SU-DHL-6 (cell line): ENCODE results near the gene SLC47A2.

Source experiments
- H2AFZ ChIP-seq: fragments of 200-600 bp; sonication (generic); 2 replicates; pipeline ENCODE4 v1.6.1; 2014; ENCODE audit warnings: low read depth, mild to moderate bottlenecking, moderate library complexity, mixed read lengths, antibody characterized with exemption, low read length; ENCODE audit not compliant: severe bottlenecking
- H3F3A ChIP-seq: fragments of 200-600 bp; shearing (Covaris generic); 2 replicates; pipeline ENCODE4 v1.6.0; 2016; ENCODE audit warnings: antibody characterized with exemption, mild to moderate bottlenecking; ENCODE audit not compliant: insufficient read depth
- H3K27ac ChIP-seq: fragments of 200-600 bp; sonication (generic); 2 replicates; pipeline ENCODE4 v1.5.1; 2016; ENCODE audit warnings: low read depth, mild to moderate bottlenecking, low read length, moderate library complexity, mixed read lengths
- H3K27me3 ChIP-seq: fragments of 200-600 bp; sonication (generic), shearing (Covaris generic); 2 replicates; pipeline ENCODE4 v1.6.0; 2014; ENCODE audit warnings: mild to moderate bottlenecking, low read length
- H3K36me3 ChIP-seq: fragments of 200-600 bp; sonication (generic); 2 replicates; pipeline ENCODE4 v1.6.1; 2014; ENCODE audit warnings: mild to moderate bottlenecking, low read length, mixed read lengths
- H3K4me2 ChIP-seq: fragments of 300-600, 200-600 bp; shearing (Covaris generic), sonication (generic); 2 replicates; pipeline ENCODE4 v1.6.0; 2014; ENCODE audit warnings: low read length, low read depth, mild to moderate bottlenecking; ENCODE audit not compliant: poor library complexity, severe bottlenecking
- H3K4me3 ChIP-seq: fragments of 200-600 bp; sonication (generic); 2 replicates; pipeline ENCODE4 v1.5.1; 2014; ENCODE audit warnings: antibody characterized with exemption, low read length, mild to moderate bottlenecking, mixed read lengths; ENCODE audit not compliant: insufficient read depth, poor library complexity, severe bottlenecking
- H3K79me2 ChIP-seq: fragments of 200-600 bp; sonication (generic); 2 replicates; pipeline ENCODE4 v1.6.1; 2014; ENCODE audit warnings: mild to moderate bottlenecking, low read length, moderate library complexity; ENCODE audit not compliant: insufficient read depth
- H3K9ac ChIP-seq: fragments of 200-600 bp; sonication (generic); 2 replicates; pipeline ENCODE4 v1.7.0; 2014; ENCODE audit warnings: mild to moderate bottlenecking, low read length
- H3K9me2 ChIP-seq: fragments of 200-600 bp; sonication (generic); replicated peaks from 2 replicates; pipeline ENCODE4 v1.6.1; 2014; ENCODE audit warnings: low read length; ENCODE audit not compliant: insufficient read depth
- H3K9me3 ChIP-seq: fragments of 200-600 bp; sonication (generic); 2 replicates; pipeline ENCODE4 v1.6.1; 2014; ENCODE audit warnings: low read length, mixed read lengths; ENCODE audit not compliant: insufficient read depth
- H4K20me1 ChIP-seq: fragments of 200-600 bp; sonication (generic); 2 replicates; pipeline ENCODE4 v1.6.1; 2014; ENCODE audit warnings: low read depth, mild to moderate bottlenecking, antibody characterized with exemption, low read length, moderate library complexity, mixed read lengths
- EZH2phosphoT487 ChIP-seq: fragments of 200-600 bp; sonication (generic), shearing (Covaris generic); conservative IDR thresholded peaks from 2 replicates; pipeline ENCODE4 v1.6.1; 2018; ENCODE audit warnings: mild to moderate bottlenecking, antibody characterized with exemption, low read length, moderate library complexity, mixed read lengths
- TF ChIP-seq, protein P1 (sequence below): fragments of 200-600 bp; sonication (generic); IDR thresholded peaks from one replicate; pipeline ENCODE4 v1.5.1; 2017; ENCODE audit warnings: antibody characterized with exemption, mild to moderate bottlenecking, low read length, moderate library complexity; ENCODE audit not compliant: insufficient read depth, poor library complexity, severe bottlenecking

SLC47A2 gene

DNA sequence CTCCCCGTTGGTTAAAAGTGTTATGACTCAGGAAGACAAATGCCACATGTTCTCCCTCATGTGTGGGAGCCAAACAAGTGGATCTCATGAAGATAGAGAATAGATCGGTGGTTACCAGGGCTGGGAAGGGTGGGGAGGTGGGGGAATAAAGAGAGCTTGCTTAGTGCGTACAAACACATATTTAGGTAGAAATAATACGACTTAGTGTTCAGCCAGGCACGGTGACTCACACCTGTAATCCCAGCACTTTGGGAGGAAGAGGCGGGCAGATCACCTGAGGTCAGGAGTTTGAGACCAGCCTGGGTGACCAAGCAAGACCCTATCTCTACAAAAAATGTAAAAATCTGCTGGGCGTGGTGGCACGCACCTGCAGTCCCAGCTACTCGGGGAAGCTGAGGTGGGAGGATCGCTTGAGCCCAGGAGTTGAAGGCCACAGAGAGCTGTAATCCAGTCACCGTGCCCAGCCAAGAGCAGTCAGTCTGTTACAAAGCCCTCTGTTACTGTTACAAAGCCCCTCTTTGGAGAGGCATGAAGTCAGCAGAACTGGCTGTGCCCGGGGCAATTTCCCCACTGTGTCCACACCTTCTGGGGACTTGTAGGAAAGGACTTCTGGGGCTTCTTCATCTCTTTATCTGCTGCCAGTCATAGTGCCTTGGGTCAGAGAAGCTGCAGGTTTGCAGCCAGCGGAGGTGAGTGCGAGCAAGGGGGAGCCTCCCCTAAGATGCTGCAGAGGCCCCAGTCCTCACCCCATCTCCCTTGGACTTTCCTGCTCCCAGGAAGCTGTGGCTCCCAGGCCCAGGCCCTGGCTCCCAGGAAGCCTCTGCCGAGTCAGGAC lies 36.0 kb upstream of the SLC47A2 start:
- H2AFZ ChIP-seq = no peak overlapping the region
- no peaks in the 10 kb centered on the region for H4K20me1 ChIP-seq
- H3K79me2 ChIP-seq = no peaks in the 10 kb centered on the region
- TF ChIP-seq, protein P1, sequence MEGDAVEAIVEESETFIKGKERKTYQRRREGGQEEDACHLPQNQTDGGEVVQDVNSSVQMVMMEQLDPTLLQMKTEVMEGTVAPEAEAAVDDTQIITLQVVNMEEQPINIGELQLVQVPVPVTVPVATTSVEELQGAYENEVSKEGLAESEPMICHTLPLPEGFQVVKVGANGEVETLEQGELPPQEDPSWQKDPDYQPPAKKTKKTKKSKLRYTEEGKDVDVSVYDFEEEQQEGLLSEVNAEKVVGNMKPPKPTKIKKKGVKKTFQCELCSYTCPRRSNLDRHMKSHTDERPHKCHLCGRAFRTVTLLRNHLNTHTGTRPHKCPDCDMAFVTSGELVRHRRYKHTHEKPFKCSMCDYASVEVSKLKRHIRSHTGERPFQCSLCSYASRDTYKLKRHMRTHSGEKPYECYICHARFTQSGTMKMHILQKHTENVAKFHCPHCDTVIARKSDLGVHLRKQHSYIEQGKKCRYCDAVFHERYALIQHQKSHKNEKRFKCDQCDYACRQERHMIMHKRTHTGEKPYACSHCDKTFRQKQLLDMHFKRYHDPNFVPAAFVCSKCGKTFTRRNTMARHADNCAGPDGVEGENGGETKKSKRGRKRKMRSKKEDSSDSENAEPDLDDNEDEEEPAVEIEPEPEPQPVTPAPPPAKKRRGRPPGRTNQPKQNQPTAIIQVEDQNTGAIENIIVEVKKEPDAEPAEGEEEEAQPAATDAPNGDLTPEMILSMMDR = no peak
- TF ChIP-seq EZH2phosphoT487 = no peak
- no peaks in the 10 kb centered on the region for H3K9me3 ChIP-seq
- H3K36me3 ChIP-seq = no peaks in the 10 kb centered on the region
- no peak overlapping the region for H3K4me2 ChIP-seq
- H3K9me2 ChIP-seq = no peaks in the 10 kb centered on the region
- no peak overlapping the region for H3K4me3 ChIP-seq
- no peaks in the 10 kb centered on the region for H3F3A ChIP-seq
- no peak overlapping the region for H3K27ac ChIP-seq
- H3K9ac ChIP-seq = no peak overlapping the region
- H3K27me3 ChIP-seq = no peaks in the 10 kb centered on the region

DNA sequence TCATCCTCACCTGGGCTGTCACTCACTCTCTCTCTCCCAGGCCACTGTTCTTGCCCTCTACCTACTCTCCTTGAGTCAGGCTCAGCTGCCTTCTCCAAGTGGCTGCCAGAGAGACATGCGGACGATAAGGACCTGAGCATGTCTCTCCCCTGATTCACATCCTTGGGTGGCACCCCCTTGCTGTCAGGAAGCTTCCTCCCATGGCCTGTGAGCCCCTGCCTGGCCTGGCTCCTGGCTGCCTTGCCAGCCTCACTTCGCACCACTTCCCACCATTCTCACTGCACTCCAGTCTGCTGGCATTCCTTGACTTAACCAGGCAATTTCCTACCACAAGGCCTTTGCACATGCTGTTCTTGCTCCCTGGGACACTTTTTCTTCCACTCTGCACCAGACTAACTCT lies 34.5 kb upstream of the SLC47A2 start:
- Histone ChIP-seq H3K27ac (no peak overlapping the region), H3K9ac (no peak overlapping the region), H4K20me1 (no peaks in the 10 kb centered on the region), H2AFZ (no peak overlapping the region), H3F3A (no peaks in the 10 kb centered on the region), H3K9me3 (no peaks in the 10 kb centered on the region), H3K4me2 (no peak overlapping the region), H3K27me3 (no peaks in the 10 kb centered on the region), H3K4me3 (no peak overlapping the region), H3K79me2 (no peaks in the 10 kb centered on the region), H3K36me3 (no peaks in the 10 kb centered on the region), H3K9me2 (no peaks in the 10 kb centered on the region)
- TF ChIP-seq, protein P1 = no peak
- no peak for TF ChIP-seq EZH2phosphoT487

DNA sequence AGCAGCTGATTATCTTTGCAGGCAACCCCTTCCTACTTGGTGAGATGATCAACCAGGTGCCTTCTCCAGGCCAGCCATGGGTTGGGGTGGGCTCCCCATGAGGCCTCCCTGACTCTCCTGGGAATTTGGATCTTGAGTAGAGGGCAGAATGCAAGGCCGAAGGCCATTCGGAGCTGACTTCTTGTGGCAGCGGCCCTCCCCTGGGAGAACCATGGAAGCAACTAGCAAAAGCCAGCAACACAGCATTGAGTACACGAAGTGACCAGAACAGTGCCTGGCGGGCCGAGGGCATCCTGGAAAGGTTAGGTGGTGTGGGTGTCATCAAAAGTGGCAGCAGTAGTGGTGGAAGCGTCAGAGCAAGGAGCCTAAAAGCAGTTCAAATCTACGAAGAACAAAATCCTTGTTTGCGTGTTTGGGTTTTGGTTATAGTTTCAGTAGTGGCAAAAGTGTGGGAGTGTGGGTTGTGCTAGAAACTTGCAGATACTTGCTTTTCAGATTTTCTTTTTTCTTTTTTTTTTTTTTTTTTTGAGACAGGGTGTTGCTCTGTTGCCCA lies 33.7 kb upstream of the SLC47A2 start:
- Histone ChIP-seq H3F3A (no peaks in the 10 kb centered on the region), H3K27me3 (no peaks in the 10 kb centered on the region), H3K9me3 (no peaks in the 10 kb centered on the region), H3K79me2 (no peaks in the 10 kb centered on the region), H3K9ac (no peak overlapping the region), H3K27ac (no peak overlapping the region), H3K4me3 (no peak overlapping the region), H4K20me1 (no peaks in the 10 kb centered on the region), H3K4me2 (no peak overlapping the region), H3K36me3 (no peaks in the 10 kb centered on the region), H2AFZ (no peak overlapping the region), H3K9me2 (no peaks in the 10 kb centered on the region)
- TF ChIP-seq, protein P1 = no peak
- TF ChIP-seq EZH2phosphoT487 = no peak
